Measurements from ENCODE around the gene ONECUT2.
"Not testable (repeated sequence)": the region's sequence is repeated elsewhere in the genome, so short reads cannot be mapped to it uniquely, and the experiment has no call there.

ONECUT2 gene

DNA sequence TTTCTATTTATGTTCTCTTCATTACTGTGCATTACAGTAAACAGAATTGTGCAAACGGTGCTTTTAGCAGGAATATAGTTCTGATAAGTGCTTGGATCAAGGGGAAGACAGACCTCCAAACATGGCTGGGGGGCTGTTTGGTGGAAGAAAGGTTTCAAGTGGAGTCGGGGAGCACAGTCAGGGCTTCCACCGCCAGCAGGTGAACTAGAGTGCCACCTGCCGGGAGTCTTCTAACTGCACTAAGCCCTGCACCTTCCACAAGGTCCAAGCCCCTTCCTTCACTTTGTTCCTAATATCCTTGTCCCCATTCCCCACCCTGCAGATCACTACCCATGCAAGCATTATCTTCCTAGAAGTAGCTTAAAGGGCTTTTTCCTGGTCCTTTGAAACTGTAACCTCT is 11.1 kb downstream of the ONECUT2 start:
- DNase-seq (ENCODE audit: low spot score): no peak

DNA sequence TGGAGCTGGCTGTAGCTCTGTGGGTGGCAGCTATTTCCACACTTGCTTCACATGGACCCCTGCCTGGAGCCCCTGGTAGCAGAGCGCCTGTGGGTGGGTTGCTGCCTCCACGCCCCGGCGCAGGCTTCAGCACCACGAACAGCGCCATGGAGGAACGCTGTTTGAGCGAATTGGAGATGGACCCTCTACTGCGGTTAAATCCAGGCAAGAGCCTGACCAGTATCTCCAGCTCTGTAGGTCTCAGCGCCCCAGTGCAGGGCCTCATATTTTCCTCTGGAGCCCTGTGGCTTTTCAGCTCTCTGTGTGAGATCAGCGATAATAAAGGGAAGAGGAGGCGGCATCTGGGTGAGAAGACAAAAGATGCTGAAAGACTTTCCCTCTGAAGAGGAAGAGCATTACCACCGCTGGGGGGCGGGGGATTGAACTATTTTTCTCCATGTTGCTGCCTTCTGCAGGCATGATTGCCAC is 12.0 kb downstream of the ONECUT2 start:
- no peak for DNase-seq (ENCODE audit: low spot score)

- DNase-seq (ENCODE audit: low spot score): no peak
Measured at GRCh38 chr18:57455576-57456129, 20.5 kb downstream of the ONECUT2 start.

GRCh38 chr18:57461652-57462269 is 26.6 kb downstream of the ONECUT2 start:
- DNase-seq (ENCODE audit: low spot score): no peak

DNA sequence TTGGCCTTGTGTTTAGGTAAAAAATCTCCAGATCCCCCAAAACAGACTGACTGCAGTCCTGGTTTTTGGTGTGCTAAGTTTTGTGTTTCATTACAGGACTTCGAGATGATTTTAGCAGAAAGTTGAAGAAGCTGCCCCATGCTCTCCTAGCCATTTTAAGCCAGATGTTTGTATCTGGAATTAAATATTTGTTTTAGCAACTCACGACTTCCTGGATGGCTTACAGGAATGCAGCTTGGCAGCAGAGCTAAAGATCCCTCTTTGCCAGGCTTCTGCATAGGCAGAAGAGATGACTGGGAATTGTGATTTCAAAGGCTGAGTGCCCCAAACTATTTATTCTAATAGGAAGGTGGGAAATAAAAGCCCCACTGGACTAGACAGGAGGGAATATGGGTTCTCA is 31.1 kb downstream of the ONECUT2 start:
- DNase-seq (ENCODE audit: low spot score): no peak

GRCh38 chr18:57466745-57467409 is 31.7 kb downstream of the ONECUT2 start:
- no peak for DNase-seq (ENCODE audit: low spot score)

DNA sequence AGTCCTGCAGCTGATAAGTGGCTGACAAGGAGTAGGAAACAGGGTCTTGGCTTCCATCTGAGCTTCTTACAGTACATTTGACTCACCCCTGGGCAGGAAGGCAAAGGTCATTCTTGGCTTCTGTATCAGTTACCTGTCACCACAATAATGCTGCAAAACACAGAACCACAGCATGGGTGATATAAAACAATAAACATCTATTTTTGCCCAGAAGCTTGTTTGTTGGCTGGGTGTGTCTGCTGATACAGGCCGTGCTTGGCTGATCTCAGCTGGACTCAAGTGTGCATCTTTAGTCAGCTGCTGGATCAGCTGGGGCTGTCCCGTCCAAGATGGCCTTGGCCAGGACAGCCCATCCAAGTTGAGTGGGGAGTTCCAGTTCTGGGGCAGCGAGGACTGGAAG is 34.7 kb downstream of the ONECUT2 start:
- DNase-seq (ENCODE audit: low spot score): no peak

DNA sequence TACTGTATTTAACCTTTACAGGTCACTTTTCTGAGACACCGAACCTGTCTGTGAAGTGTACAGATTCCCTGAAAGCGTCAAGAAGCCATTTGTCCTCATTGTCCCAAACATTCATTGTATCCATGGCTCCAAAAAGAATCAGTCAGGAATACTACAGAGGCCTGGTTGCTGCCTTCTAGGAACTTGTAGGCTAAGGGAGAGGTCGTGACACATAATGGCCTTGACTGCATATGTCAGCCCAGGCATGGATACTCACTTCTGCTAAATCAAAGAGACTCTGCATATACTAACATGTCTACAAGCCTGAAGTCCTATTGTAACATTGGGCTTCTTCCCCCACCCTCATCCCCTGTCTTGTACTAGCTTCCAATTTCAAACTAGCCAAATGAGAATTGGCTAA is 40.2 kb downstream of the ONECUT2 start:
- DNase-seq (ENCODE audit: low spot score): no peak

GRCh38 chr18:57475903-57476302 is 40.7 kb downstream of the ONECUT2 start:
- no peak for DNase-seq (ENCODE audit: low spot score)

GRCh38 chr18:57480733-57481132 is 45.6 kb downstream of the ONECUT2 start:
- DNase-seq (ENCODE audit: low spot score): no peak

GRCh38 chr18:57497372-57498294 is 62.5 kb downstream of the ONECUT2 start:
- DNase-seq (ENCODE audit: low spot score): peak; percentile 45

- DNase-seq (ENCODE audit: low spot score): no peak
Measured at GRCh38 chr18:57498682-57499256, 63.6 kb downstream of the ONECUT2 start.

DNA sequence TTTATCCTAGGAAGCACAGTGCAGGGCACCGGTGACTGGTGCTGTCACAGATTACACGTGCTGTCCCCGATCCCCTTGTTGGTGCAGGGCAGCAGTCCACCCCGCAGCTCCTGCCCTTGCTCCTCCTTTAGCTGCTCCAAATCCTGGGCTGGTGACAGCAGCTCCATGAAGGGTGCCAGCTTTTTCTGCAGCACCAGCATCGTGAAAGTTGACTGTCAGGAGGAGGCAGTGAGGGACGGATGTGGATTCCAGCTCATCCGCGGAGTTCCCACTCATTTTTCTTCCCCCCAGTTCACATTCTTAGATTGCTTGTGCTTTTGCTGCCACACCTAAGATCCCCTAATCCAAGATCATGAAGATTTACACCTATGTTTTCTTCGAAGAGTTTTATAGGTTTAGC is 67.5 kb downstream of the ONECUT2 start:
- no peak for DNase-seq (ENCODE audit: low spot score)

DNA sequence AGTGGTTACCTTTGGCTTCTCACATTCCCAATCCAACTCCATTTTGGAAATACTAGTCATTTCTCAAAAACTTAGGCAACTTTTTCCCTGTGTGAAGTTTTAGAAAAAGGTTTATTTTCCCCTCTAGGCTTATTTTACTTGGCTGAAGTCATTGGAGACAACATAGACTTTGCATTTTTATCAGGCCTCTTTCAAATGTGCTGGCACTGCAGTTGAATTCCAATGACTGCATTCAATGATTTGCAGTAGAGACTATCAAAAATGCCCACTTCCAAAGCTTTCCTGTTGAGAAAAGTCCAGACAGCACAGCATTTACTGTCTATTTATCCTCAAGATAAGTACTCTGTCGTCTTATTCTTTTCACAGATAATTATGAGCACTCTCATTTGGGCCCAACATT is 70.1 kb downstream of the ONECUT2 start:
- DNase-seq (ENCODE audit: low spot score): no peak

GRCh38 chr18:57516056-57516455 is 80.9 kb downstream of the ONECUT2 start:
- DNase-seq (ENCODE audit: low spot score): no peak

GRCh38 chr18:57518533-57518932 is 83.4 kb downstream of the ONECUT2 start:
- DNase-seq (ENCODE audit: low spot score): no peak

DNA sequence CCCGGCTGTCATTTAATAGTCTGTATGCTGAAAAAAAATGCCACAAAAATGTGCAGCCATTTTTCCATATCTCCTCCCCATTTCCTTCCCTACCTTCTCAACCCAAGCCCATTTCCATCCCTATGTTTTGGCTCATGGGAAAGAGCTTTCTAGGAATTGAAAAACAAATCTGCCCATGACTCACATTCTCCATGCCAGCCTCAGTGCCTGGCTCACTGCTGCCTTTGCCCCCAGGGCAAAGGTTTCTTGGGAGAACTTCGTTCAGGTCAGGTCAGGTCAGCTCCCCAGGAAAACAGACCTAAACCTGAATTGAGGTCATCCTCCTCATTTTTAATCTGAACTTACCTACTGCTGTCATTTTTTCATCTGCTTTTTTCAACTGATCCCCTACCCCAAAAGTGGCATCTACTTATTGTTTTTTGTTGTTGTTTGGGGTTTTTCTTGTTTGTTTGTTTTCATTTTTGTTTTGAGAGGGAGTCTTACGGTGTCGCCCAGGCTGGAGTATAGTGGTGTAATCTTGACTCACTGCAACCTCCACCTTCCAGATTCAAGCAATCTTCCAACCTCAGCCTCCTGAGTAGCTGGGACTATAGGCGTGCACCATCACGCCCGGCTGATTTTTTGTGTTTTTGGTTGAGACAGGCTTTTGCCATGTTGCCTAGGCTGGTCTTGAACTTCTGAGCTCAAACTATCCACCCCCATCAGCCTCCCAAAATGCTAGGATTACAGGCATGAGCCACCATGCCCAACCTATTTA is 84.7 kb downstream of the ONECUT2 start:
- DNase-seq (ENCODE audit: low spot score): no peak

DNA sequence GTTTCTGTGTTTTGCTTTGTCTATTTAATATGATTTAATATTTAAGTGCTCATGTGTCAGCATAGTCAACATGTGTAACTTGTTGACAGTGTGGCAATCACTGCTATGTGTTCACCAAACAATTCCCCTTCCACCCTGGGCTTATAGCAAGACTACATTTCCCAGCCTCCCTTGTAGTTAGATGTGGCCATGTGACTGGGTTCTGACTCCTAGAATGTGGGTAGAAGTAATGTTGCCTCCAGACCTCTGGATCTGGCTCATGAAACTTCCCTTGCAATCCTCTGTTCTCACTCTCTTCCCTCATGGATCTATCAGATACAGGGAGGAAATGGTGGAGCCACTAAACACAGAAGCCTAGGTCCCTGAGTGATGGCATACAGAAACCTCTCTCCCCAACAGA is 87.2 kb downstream of the ONECUT2 start:
- DNase-seq (ENCODE audit: low spot score): not testable (repeated sequence)

DNA sequence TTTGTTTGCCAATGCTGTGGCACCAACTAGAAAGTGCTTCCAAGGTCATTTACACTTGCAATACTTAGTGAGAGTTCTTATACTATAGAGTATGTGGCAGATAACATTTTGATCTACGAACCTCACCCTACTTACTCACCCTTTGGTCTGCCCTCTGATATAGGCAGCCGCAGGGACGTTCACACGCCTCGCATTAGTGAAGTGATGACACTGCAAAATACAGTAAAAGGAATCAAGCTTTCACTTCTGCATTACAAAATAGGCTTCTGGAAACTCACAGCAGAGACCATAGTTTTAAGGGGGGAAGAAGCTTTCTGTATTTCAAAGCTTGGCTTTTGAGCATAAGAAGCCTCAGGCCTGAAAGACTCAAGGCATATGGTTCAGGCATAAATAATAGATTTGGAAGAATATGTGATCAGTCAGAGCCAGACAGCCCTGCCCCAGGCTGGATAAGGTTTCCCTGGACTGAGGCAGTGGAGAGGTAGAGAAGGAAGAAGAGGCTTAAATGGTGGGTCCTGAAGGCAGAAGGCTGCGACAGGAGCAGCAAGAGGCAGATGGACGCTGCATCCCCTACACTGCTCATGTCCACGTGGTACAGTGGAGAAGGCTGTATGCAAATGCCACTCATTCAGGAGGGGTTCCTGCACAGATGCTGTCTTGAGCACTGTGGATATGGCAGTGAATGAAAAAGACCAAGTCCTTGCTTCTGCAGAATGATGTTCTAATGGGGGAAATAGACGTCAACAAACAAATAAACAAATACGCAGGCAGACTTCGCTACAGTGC is 88.2 kb downstream of the ONECUT2 start:
- no peak for DNase-seq (ENCODE audit: low spot score)

DNA sequence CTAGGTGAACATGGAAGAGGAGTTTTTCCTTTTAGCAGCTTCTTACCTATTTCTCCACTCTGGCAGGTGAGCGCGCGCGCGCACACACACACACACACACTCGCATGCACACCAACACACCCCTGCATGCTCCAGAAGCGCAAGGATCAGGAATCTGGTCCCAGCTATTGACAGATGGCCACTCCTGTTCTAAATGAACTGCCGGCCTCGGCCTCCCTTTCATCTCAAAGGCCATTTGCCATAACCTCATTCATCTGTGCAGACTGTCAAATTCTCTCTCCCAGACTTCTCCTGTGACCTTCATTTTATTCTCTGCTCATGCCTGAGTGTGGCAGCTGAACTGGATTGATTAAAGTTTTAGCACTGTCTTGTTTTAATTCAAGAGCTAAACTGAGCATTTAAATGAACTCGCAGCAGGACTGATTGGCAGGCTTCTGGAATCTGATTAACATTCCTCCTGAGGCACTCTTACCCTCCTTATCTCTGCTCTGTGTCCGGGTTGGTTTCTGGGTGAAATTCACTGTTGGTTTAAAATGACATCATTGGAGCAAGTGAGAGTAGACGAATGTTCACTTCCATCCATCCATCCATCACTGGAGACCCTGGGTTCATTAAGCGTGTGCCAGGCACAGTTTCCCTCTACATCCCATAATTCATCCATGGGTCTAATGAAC is 92.5 kb downstream of the ONECUT2 start:
- no peak for DNase-seq (ENCODE audit: low spot score)
